Loucy (cell line): Measurements from ENCODE around the gene MACROD2.

Experiments used
- H2AFZ ChIP-seq: fragments of 200-600 bp; sonication (generic); 2 replicates; pipeline ENCODE4 v1.6.0; 2016; ENCODE audit warnings: antibody characterized with exemption, mild to moderate bottlenecking, low read length, moderate library complexity
- H3F3A ChIP-seq: fragments of 200-600 bp; 2 replicates; pipeline ENCODE4 v1.6.0; 2016; ENCODE audit warnings: antibody characterized with exemption, low read depth, mild to moderate bottlenecking
- H3K27me3 ChIP-seq: fragments of 200-600 bp; sonication (generic); 2 replicates; pipeline ENCODE4 v1.6.1; 2014; ENCODE audit warnings: low read length, mild to moderate bottlenecking; ENCODE audit not compliant: insufficient read depth, poor library complexity, severe bottlenecking
- H3K36me3 ChIP-seq: fragments of 200-600 bp; sonication (generic); 2 replicates; pipeline ENCODE4 v1.6.1; 2016; ENCODE audit warnings: low read length; ENCODE audit not compliant: insufficient read depth
- H3K4me1 ChIP-seq: fragments of 200-600 bp; sonication (generic); 2 replicates; pipeline ENCODE4 v1.5.1; 2014; ENCODE audit warnings: low read length, mild to moderate bottlenecking; ENCODE audit not compliant: insufficient read depth, poor library complexity, severe bottlenecking
- H3K4me2 ChIP-seq: fragments of 200-600 bp; sonication (generic); 2 replicates; pipeline ENCODE4 v1.6.0; 2014; ENCODE audit warnings: antibody characterized with exemption, low read length, low read depth, mild to moderate bottlenecking; ENCODE audit not compliant: poor library complexity, severe bottlenecking
- H3K4me3 ChIP-seq: fragments of 200-600 bp; sonication (generic); 2 replicates; pipeline ENCODE4 v1.5.1; 2014; ENCODE audit warnings: low read length, mild to moderate bottlenecking, mixed read lengths; ENCODE audit not compliant: poor library complexity, severe bottlenecking
- H3K79me2 ChIP-seq: fragments of 200-600 bp; sonication (generic); 2 replicates; pipeline ENCODE4 v1.6.1; 2014; ENCODE audit warnings: low read length; ENCODE audit not compliant: insufficient read depth
- H3K9ac ChIP-seq: fragments of 200-600 bp; sonication (generic); 2 replicates; pipeline ENCODE4 v1.6.0; 2014; ENCODE audit warnings: mild to moderate bottlenecking, low read depth, low read length, moderate library complexity; ENCODE audit not compliant: poor library complexity, severe bottlenecking
- H3K9me2 ChIP-seq: fragments of 200-600 bp; sonication (generic); replicated peaks from 2 replicates; pipeline ENCODE4 v1.6.1; 2016; ENCODE audit warnings: low read depth, low read length, mixed read lengths
- H3K9me3 ChIP-seq: fragments of 200-600 bp; sonication (generic); 2 replicates; pipeline ENCODE4 v1.6.1; 2014; ENCODE audit warnings: mild to moderate bottlenecking, antibody characterized with exemption, low read length, low read depth; ENCODE audit not compliant: insufficient read depth
- H4K20me1 ChIP-seq: fragments of 200-600 bp; sonication (generic); 2 replicates; pipeline ENCODE4 v1.6.0; 2014; ENCODE audit warnings: antibody characterized with exemption, low read length, mild to moderate bottlenecking; ENCODE audit not compliant: insufficient read depth, poor library complexity, severe bottlenecking
- CTCF ChIP-seq: fragments of 200-600 bp; sonication (generic); conservative IDR thresholded peaks from 2 replicates; pipeline ENCODE4 v1.5.1; 2014; ENCODE audit warnings: mild to moderate bottlenecking, antibody characterized with exemption, low read length
- EZH2phosphoT487 ChIP-seq: fragments of 200-600 bp; IDR thresholded peaks from 2 replicates; pipeline ENCODE4 v1.6.1; 2018; ENCODE audit warnings: antibody characterized with exemption, mild to moderate bottlenecking, moderate library complexity, borderline replicate concordance

Gene MACROD2

GRCh38 chr20:15942130-15942529 is 1946.8 kb downstream of the MACROD2 start:
- Histone ChIP-seq H3K9ac (no peak overlapping the region), H3K4me1 (no peaks in the 10 kb centered on the region), H3K9me3 (no peaks in the 10 kb centered on the region; the same call in 1 of the 2 replicates), H3K4me3 (no peak overlapping the region), H3K9me2 (no peaks in the 10 kb centered on the region), H3F3A (no peaks in the 10 kb centered on the region), H2AFZ (no peak overlapping the region), H4K20me1 (no peaks in the 10 kb centered on the region), H3K27me3 (no peaks in the 10 kb centered on the region), H3K4me2 (no peak overlapping the region), H3K79me2 (no peaks in the 10 kb centered on the region), H3K36me3 (no peaks in the 10 kb centered on the region)
- TF ChIP-seq CTCF (no peak), EZH2phosphoT487 (no peak)

DNA sequence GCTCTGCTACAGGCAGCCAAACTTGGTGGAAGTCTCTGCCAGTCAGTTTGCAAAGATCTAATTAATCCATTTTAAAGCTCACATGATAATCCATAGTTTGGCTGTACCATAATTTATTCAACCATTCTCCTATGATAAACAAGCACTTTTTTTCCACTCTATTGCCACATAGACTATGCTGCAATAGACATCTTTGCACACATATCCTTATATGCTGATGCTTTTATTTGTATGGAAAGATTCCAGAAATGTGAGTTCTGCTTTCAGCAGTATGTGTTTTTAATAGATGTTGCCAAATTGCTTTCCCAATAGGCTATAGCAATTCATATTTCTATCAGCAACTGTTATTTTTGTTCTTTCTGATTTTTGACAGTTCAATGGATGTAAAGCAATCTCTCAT is 1950.0 kb downstream of the MACROD2 start:
- Histone ChIP-seq H3K79me2 (no peaks in the 10 kb centered on the region), H3F3A (no peaks in the 10 kb centered on the region), H4K20me1 (no peaks in the 10 kb centered on the region), H2AFZ (no peak overlapping the region), H3K4me2 (no peak overlapping the region), H3K9me2 (no peaks in the 10 kb centered on the region), H3K9ac (no peak overlapping the region), H3K4me3 (no peak overlapping the region), H3K36me3 (no peaks in the 10 kb centered on the region), H3K27me3 (no peaks in the 10 kb centered on the region), H3K9me3 (no peaks in the 10 kb centered on the region), H3K4me1 (no peaks in the 10 kb centered on the region)
- TF ChIP-seq CTCF (no peak), EZH2phosphoT487 (no peak)

- Histone ChIP-seq H3K36me3 (no peaks in the 10 kb centered on the region), H3K9ac (no peak overlapping the region), H3K4me1 (no peaks in the 10 kb centered on the region), H3K4me2 (no peak overlapping the region), H3F3A (no peaks in the 10 kb centered on the region), H3K9me2 (no peaks in the 10 kb centered on the region), H3K9me3 (no peaks in the 10 kb centered on the region), H3K79me2 (no peaks in the 10 kb centered on the region), H3K4me3 (no peak overlapping the region), H2AFZ (no peak overlapping the region), H3K27me3 (no peaks in the 10 kb centered on the region), H4K20me1 (no peaks in the 10 kb centered on the region)
- TF ChIP-seq EZH2phosphoT487 (no peak), CTCF (no peak)
Observed at GRCh38 chr20:15949391-15949790, 1954.1 kb downstream of the MACROD2 start.
